HEK293 (cell line): ENCODE results near the gene BCL6B.

Source experiments
- ATF2 ChIP-seq: fragments of 450-650 bp; formaldehyde crosslinking; IDR thresholded peaks from 2 replicates; pipeline ENCODE4 v1.5.1; 2016; ENCODE audit warnings: missing biosample characterization, missing genetic modification characterization, low read depth
- CTCF ChIP-seq: fragments of 450-650 bp; formaldehyde crosslinking; IDR thresholded peaks from 2 replicates; pipeline ENCODE4 v1.5.1; 2016; ENCODE audit warnings: missing biosample characterization, missing genetic modification characterization
- KLF9 ChIP-seq: fragments of 450-650 bp; formaldehyde crosslinking; IDR thresholded peaks from 2 replicates; pipeline ENCODE4 v1.5.1; 2016; ENCODE audit warnings: missing biosample characterization, missing genetic modification characterization, low read depth
- TRIM28 ChIP-seq: IDR thresholded peaks from 2 replicates; pipeline ENCODE4 v1.6.1; 2011; ENCODE audit warnings: low read length, control low read depth, borderline replicate concordance
- YY1 ChIP-seq: fragments of 450-650 bp; formaldehyde crosslinking; IDR thresholded peaks from 2 replicates; pipeline ENCODE4 v1.5.1; 2018; ENCODE audit warnings: missing biosample characterization, missing genetic modification characterization
- ZBTB1 ChIP-seq: fragments of 450-650 bp; formaldehyde crosslinking; IDR thresholded peaks from 2 replicates; pipeline ENCODE4 v1.5.1; 2016; ENCODE audit warnings: missing biosample characterization, missing genetic modification characterization
- ZBTB8A ChIP-seq: fragments of 450-650 bp; formaldehyde crosslinking; IDR thresholded peaks from 2 replicates; pipeline ENCODE4 v1.5.1; 2016; ENCODE audit warnings: missing biosample characterization, missing genetic modification characterization
- ZNF140 ChIP-seq: fragments of 450-650 bp; formaldehyde crosslinking; IDR thresholded peaks from 2 replicates; pipeline ENCODE4 v1.5.1; 2016; ENCODE audit warnings: missing biosample characterization, missing genetic modification characterization
- ZNF23 ChIP-seq: fragments of 450-650 bp; formaldehyde crosslinking; IDR thresholded peaks from 2 replicates; pipeline ENCODE4 v1.5.1; 2016; ENCODE audit warnings: missing biosample characterization, missing genetic modification characterization, borderline replicate concordance
- ZNF239 ChIP-seq: fragments of 450-650 bp; formaldehyde crosslinking; IDR thresholded peaks from 2 replicates; pipeline ENCODE4 v1.5.1; 2016; ENCODE audit warnings: missing biosample characterization, missing genetic modification characterization
- ZNF311 ChIP-seq: fragments of 450-650 bp; formaldehyde crosslinking; IDR thresholded peaks from 2 replicates; pipeline ENCODE4 v1.5.1; 2017; ENCODE audit warnings: missing biosample characterization, missing genetic modification characterization, borderline replicate concordance
- ZNF426 ChIP-seq: fragments of 450-650 bp; formaldehyde crosslinking; IDR thresholded peaks from 2 replicates; pipeline ENCODE4 v1.5.1; 2017; ENCODE audit warnings: missing biosample characterization, missing genetic modification characterization, mild to moderate bottlenecking, inconsistent platforms, moderate library complexity
- ZNF433 ChIP-seq: fragments of 450-650 bp; formaldehyde crosslinking; IDR thresholded peaks from 2 replicates; pipeline ENCODE4 v1.5.1; 2016; ENCODE audit warnings: missing biosample characterization, missing genetic modification characterization, low read depth
- ZNF76 ChIP-seq: fragments of 450-650 bp; formaldehyde crosslinking; IDR thresholded peaks from 2 replicates; pipeline ENCODE4; 2016; ENCODE audit warnings: low read depth, missing biosample characterization, missing genetic modification characterization, borderline replicate concordance

GRCh38 chr17:7011415-7011814, 11.4 kb upstream of the BCL6B start:
- TF ChIP-seq CTCF (tag by site-specific recombination) = no peak
- TF ChIP-seq ZNF76 = no peak
- TF ChIP-seq ATF2 (tag by site-specific recombination) = no peak
- no peak for TF ChIP-seq ZNF426 (tag by site-specific recombination)
- no peak for TF ChIP-seq YY1 (tag by site-specific recombination)
- no peak for TF ChIP-seq ZNF311 (tag by site-specific recombination)
- no peak for TF ChIP-seq ZNF23
- TF ChIP-seq ZNF140 (tag by site-specific recombination) = no peak
- TF ChIP-seq KLF9 = no peak
- no peak for TF ChIP-seq ZBTB8A (tag by site-specific recombination)
- TF ChIP-seq TRIM28 = no peak
- no peak for TF ChIP-seq ZNF239 (tag by site-specific recombination)
- no peak for TF ChIP-seq ZBTB1 (tag by site-specific recombination)
- no peak for TF ChIP-seq ZNF433 (tag by site-specific recombination)
